Superior temporal gyrus (tissue), 1 donor: ENCODE data around the gene RPS14.

Source experiments
- DNase-seq: peaks from one replicate; pipeline ENCODE4 v3.0.0-alpha.2; 2016; ENCODE audit errors: extremely low spot score

The RPS14 gene

GRCh38 chr5:150400316-150401075 is 49.0 kb downstream of the RPS14 start:
- no peak for DNase-seq

- DNase-seq, result no peak
Measured at GRCh38 chr5:150399524-150400211, 49.9 kb downstream of the RPS14 start.

- DNase-seq, result no peak
Measured at GRCh38 chr5:150398722-150399523, 50.6 kb downstream of the RPS14 start.

GRCh38 chr5:150397782-150398721 is 51.5 kb downstream of the RPS14 start:
- no peak for DNase-seq

- no peak for DNase-seq
Measured at GRCh38 chr5:150397146-150397781, 52.3 kb downstream of the RPS14 start.

- no peak for DNase-seq
Measured at GRCh38 chr5:150396267-150396666, 53.3 kb downstream of the RPS14 start.

- DNase-seq, result no peak
Measured at GRCh38 chr5:150395688-150395975, 53.9 kb downstream of the RPS14 start.

GRCh38 chr5:150394912-150395687 is 54.4 kb downstream of the RPS14 start:
- no peak for DNase-seq

- no peak for DNase-seq
Measured at GRCh38 chr5:150394131-150394530, 55.4 kb downstream of the RPS14 start.

GRCh38 chr5:150393096-150393645 is 56.4 kb downstream of the RPS14 start:
- DNase-seq, result no peak

- no peak for DNase-seq
Measured at GRCh38 chr5:150392680-150393079, 56.9 kb downstream of the RPS14 start.
